PC-3 (cell line): ENCODE measurements around the gene CBFA2T2. TPM values are rescaled to one million over a fixed set of nuclear protein-coding genes. Genes with fewer than 3 reads are reported as not detected.
A peak's percentile ranks its signal among the peaks of the same experiment; 100 is the strongest.

ENCODE experiments used
- ATAC-seq: fragments of 200-7000 bp; cut with Tn5 transposase; 2 replicates; pipeline ENCODE4 v1.9.1; 2020; ENCODE audit warnings: mild to moderate bottlenecking, moderate library complexity
- BruUV-seq: library from RNA; stranded (reverse); fragments of 400-500 nt; replicated peaks from 2 replicates; lab custom pipeline; 2021; lab: Mats Ljungman, UMichigan
- CTCF ChIA-PET: fragments of 300-600 bp; sonication (Branson Sonifier 250); formaldehyde crosslinking; loops from one replicate; lab custom pipeline; 2022; ENCODE audit warnings: antibody characterized with exemption; lab: Charles Lee
- POLR2A ChIA-PET: fragments of 300-600 bp; sonication (Branson Sonifier 250); formaldehyde crosslinking; loops from one replicate; lab custom pipeline; 2022; ENCODE audit warnings: antibody characterized with exemption; ENCODE audit not compliant: unreplicated experiment; lab: Charles Lee
- DNase-seq: peaks from one replicate; pipeline ENCODE4 v3.0.0-alpha.2; 2015
- H2AFZ ChIP-seq: fragments of 300-600 bp; sonication (generic); 2 replicates; pipeline ENCODE4 v1.6.0; 2016; ENCODE audit warnings: antibody characterized with exemption, low read length
- H3F3A ChIP-seq: fragments of 300-600 bp; sonication (generic); one replicate; pipeline ENCODE4 v1.6.0; 2017; ENCODE audit warnings: antibody characterized with exemption, low read length, control low read depth, mild to moderate bottlenecking; ENCODE audit not compliant: unreplicated experiment
- H3K27ac ChIP-seq: fragments of 300-600 bp; sonication (generic); 2 replicates; pipeline ENCODE4 v1.5.1; 2016; ENCODE audit warnings: mild to moderate bottlenecking, low read length
- H3K27me3 ChIP-seq: fragments of 300-600 bp; sonication (generic); 2 replicates; pipeline ENCODE4 v1.6.1; 2016; ENCODE audit warnings: low read length, mixed read lengths
- H3K36me3 ChIP-seq: fragments of 300-600 bp; sonication (generic); 2 replicates; pipeline ENCODE4 v1.6.1; 2016; ENCODE audit warnings: low read depth, mixed run types, low read length, mixed read lengths
- H3K4me1 ChIP-seq: fragments of 300-600 bp; sonication (generic); 2 replicates; pipeline ENCODE4 v1.5.1; 2016; ENCODE audit warnings: low read length; ENCODE audit not compliant: insufficient read depth
- H3K4me2 ChIP-seq: fragments of 300-600 bp; sonication (generic); 2 replicates; pipeline ENCODE4 v1.6.0; 2016; ENCODE audit warnings: low read length
- H3K4me3 ChIP-seq: fragments of 300-600 bp; sonication (generic); 2 replicates; pipeline ENCODE4 v1.5.1; 2016; ENCODE audit warnings: mild to moderate bottlenecking, low read length, mixed read lengths
- H3K79me2 ChIP-seq: fragments of 300-600 bp; sonication (generic); 2 replicates; pipeline ENCODE4 v1.6.1; 2017; ENCODE audit warnings: low read length, mixed read lengths
- H3K9ac ChIP-seq: fragments of 300-600 bp; sonication (generic); 2 replicates; pipeline ENCODE4 v1.6.0; 2016; ENCODE audit warnings: mild to moderate bottlenecking, low read length
- H3K9me2 ChIP-seq: fragments of 300-600 bp; sonication (generic); replicated peaks from 2 replicates; pipeline ENCODE4 v1.6.1; 2016; ENCODE audit warnings: mixed run types, low read length, mixed read lengths
- H3K9me3 ChIP-seq: fragments of 300-600 bp; sonication (generic); 2 replicates; pipeline ENCODE4 v1.6.1; 2016; ENCODE audit warnings: low read length, mixed read lengths
- H4K20me1 ChIP-seq: fragments of 300-600 bp; sonication (generic); 2 replicates; pipeline ENCODE4 v1.6.1; 2016; ENCODE audit warnings: low read length, mixed read lengths
- CTCF ChIP-seq: fragments of 300-600 bp; sonication (generic); conservative IDR thresholded peaks from 2 replicates; pipeline ENCODE4 v1.5.1; 2017; ENCODE audit warnings: antibody characterized with exemption, low read depth, mild to moderate bottlenecking, low read length
- EZH2phosphoT487 ChIP-seq: fragments of 300-600 bp; sonication (generic); IDR thresholded peaks from 2 replicates; pipeline ENCODE4 v1.6.1; 2018; ENCODE audit warnings: mild to moderate bottlenecking, antibody characterized with exemption, low read length, borderline replicate concordance
- intact Hi-C: fragments of 100-400 bp; cut with micrococcal nuclease; formaldehyde crosslinking; loops from 2 replicates; pipeline ENCODE4 v1.9.0; 2023
- total RNA-seq: library from RNA; depleted of rRNA; stranded (reverse); fragments of >200 nt; gene quantifications from 2 replicates; pipeline ENCODE4 v1.2.3, GENCODE V29; 2014

The CBFA2T2 gene
- total RNA-seq, 1 experiment from 2014 or later: 9.7 TPM

DNA sequence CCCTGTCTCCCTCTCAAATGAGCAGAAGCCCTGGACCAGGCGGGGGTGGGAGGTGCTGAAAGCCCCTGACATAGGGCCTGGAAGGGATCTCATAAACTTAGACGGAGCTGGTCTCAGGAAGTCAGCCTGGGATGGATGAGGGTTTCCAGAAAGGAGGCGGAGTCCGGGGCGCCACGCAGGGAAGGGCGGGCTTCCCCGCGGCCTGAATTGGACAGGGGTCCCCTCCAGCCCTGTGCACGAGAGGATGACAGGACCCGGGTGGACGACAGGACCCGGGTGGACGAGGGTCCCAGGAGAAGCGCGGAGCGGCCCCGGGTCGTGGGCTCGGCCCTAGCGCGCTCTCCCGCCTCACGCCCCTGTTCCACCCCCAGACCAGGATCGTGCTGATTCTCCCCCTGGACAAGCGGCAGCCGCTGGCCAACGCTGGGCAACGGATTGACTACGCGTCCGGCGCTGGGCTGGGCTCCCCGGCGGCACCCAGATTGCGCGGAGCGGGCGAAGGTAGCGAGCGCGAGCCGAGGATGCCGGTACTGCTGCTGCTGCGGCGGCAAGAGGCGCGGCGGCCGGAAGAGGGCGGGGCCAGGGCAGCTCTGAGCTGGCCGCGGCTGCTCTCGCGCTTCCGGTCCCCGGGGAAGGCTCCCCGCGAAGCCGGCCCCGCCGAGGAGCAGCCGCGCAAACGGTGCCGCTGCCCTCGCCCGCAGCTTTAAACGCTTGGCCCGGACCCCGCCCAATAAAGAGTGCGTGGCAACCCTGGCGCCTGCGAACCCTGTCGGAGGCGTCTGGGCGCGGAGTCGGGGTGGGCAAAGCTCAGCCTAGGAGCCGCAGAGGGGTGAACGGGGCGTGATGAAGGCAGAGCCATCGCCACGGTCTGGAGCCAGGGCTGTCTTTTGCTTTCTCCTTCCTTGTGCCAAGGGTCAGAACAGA is 173.5 kb downstream of the CBFA2T2 start:
- POLR2A ChIA-PET: interaction anchor here (0.6 to 0.7 kb wide), 3 partner anchors 149 to 397 kb away, joined by 4 to 6 read pairs (median 6); no protein-coding TSS in a partner anchor
- Histone ChIP-seq H3K9ac (peak overlapping the region; percentile 73), H3K79me2 (0 out of 2 replicates have a peak, but pooled peaks cover 2% of the 10 kb centered on the region), H3K9me2 (no peaks in the 10 kb centered on the region), H3F3A (no peaks in the 10 kb centered on the region), H3K27ac (0 out of 2 replicates have a peak overlapping the region, but pooled peaks have one; percentile 2), H3K27me3 (no peaks in the 10 kb centered on the region), H3K4me1 (peaks cover 23% of the 10 kb centered on the region; the same call in 1 of the 2 replicates), H3K4me3 (peak overlapping the region; percentile 81), H3K36me3 (peaks cover 2% of the 10 kb centered on the region; the same call in 1 of the 2 replicates), H4K20me1 (no peaks in the 10 kb centered on the region), H3K4me2 (peak overlapping the region; percentile 98), H2AFZ (peak overlapping the region; percentile 91), H3K9me3 (no peaks in the 10 kb centered on the region)
- BruUV-seq: TSS peak; percentile 25
- TF ChIP-seq CTCF: no peak
- intact Hi-C loops: no loop called here
- peak; percentile 78 for DNase-seq
- CTCF ChIA-PET: interaction anchor here (0.7 kb wide), 1 partner anchor 173 kb away, joined by 3 read pairs; the partner anchor contains the start of gene CBFA2T2
- peak; percentile 65 for ATAC-seq

DNA sequence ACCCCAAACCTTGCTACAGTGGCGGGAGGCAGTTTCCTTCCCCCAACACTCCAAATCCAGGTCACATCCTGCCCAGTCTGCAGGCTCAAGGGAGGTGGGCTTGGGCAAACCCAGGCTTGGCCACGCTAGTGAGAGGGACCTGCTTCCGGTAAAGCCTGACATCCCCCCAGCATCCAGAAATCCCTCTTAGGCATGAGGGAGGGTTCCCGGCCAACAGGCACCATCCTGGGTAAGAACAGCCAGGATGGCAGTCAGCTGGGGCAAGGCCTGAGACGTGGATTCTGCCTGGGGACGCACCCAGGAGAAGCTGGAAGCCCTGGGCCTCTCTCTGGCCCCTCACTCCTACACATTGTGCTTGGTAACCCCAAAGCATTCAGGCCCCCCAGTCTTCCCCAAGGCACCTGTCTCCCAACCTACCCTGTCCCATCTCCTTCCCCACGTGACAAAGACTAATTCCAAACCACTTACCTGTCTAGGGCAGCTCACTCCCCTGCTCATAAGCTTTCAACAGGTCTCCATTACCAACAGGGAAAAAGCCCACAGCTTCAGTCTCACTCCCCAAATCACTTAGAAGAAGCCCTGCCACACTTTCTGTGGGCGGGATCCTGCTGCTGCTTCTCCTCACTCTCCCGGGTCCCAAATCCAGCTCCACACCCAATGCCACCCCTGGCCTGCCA is 174.3 kb downstream of the CBFA2T2 start:
- H4K20me1 ChIP-seq: no peaks in the 10 kb centered on the region
- TSS peak; percentile 73 for BruUV-seq
- POLR2A ChIA-PET: interaction anchor here (0.7 to 1.0 kb wide), 2 partner anchors 174 to 175 kb away, joined by 4 to 6 read pairs; partner anchors contain the start of gene CBFA2T2
- ATAC-seq: no peak
- 0 out of 2 replicates have a peak, but pooled peaks cover 7% of the 10 kb centered on the region for H3K79me2 ChIP-seq
- peaks cover 25% of the 10 kb centered on the region; the same call in 1 of the 2 replicates for H3K4me1 ChIP-seq
- no peaks in the 10 kb centered on the region for H3K9me2 ChIP-seq
- no peak for DNase-seq
- H3K4me3 ChIP-seq: peak overlapping the region; percentile 81
- CTCF ChIA-PET: no interaction called here
- peak overlapping the region; percentile 91 for H2AFZ ChIP-seq
- peaks cover 9% of the 10 kb centered on the region; the same call in 1 of the 2 replicates for H3K36me3 ChIP-seq
- H3K4me2 ChIP-seq: peak overlapping the region; percentile 98
- H3K27ac ChIP-seq: 0 out of 2 replicates have a peak overlapping the region, but pooled peaks have one; percentile 2
- H3F3A ChIP-seq: no peaks in the 10 kb centered on the region
- intact Hi-C loops: no loop called here
- no peak for TF ChIP-seq CTCF
- no peak for TF ChIP-seq EZH2phosphoT487
- H3K9me3 ChIP-seq: no peaks in the 10 kb centered on the region
- peak overlapping the region; percentile 73 for H3K9ac ChIP-seq
- H3K27me3 ChIP-seq: no peaks in the 10 kb centered on the region
